ENCODE measurements around the gene GALNT18.

Gene GALNT18

GRCh38 chr11:11400121-11400520 is 221.7 kb downstream of the GALNT18 start:
- no peak for DNase-seq

GRCh38 chr11:11397781-11398180 is 224.0 kb downstream of the GALNT18 start:
- no peak for DNase-seq

- DNase-seq, result no peak
Measured at GRCh38 chr11:11397036-11397415, 224.8 kb downstream of the GALNT18 start.

GRCh38 chr11:11396301-11397035 is 225.3 kb downstream of the GALNT18 start:
- no peak for DNase-seq

- no peak for DNase-seq
Measured at GRCh38 chr11:11395126-11395525, 226.7 kb downstream of the GALNT18 start.

- no peak for DNase-seq
Measured at GRCh38 chr11:11394241-11394640, 227.6 kb downstream of the GALNT18 start.

- DNase-seq, result no peak
Measured at GRCh38 chr11:11391796-11392463, 229.9 kb downstream of the GALNT18 start.

GRCh38 chr11:11391169-11391568 is 230.6 kb downstream of the GALNT18 start:
- DNase-seq, result no peak

GRCh38 chr11:11390068-11390771 is 231.6 kb downstream of the GALNT18 start:
- DNase-seq, result no peak

GRCh38 chr11:11389238-11389637 is 232.6 kb downstream of the GALNT18 start:
- DNase-seq, result no peak

GRCh38 chr11:11387622-11388305 is 234.0 kb downstream of the GALNT18 start:
- DNase-seq, result no peak

GRCh38 chr11:11387207-11387606 is 234.6 kb downstream of the GALNT18 start:
- DNase-seq, result no peak

GRCh38 chr11:11384829-11385228 is 237.0 kb downstream of the GALNT18 start:
- no peak for DNase-seq

GRCh38 chr11:11383995-11384394 is 237.8 kb downstream of the GALNT18 start:
- no peak for DNase-seq

GRCh38 chr11:11382858-11383532 is 238.8 kb downstream of the GALNT18 start:
- DNase-seq, result no peak

- no peak for DNase-seq
Measured at GRCh38 chr11:11381471-11382105, 240.2 kb downstream of the GALNT18 start.

GRCh38 chr11:11380883-11381282 is 240.9 kb downstream of the GALNT18 start:
- no peak for DNase-seq

- no peak for DNase-seq
Measured at GRCh38 chr11:11380340-11380739, 241.5 kb downstream of the GALNT18 start.

- DNase-seq, result no peak
Measured at GRCh38 chr11:11379661-11380060, 242.1 kb downstream of the GALNT18 start.

- no peak for DNase-seq
Measured at GRCh38 chr11:11378184-11378940, 243.4 kb downstream of the GALNT18 start.

GRCh38 chr11:11374358-11375148 is 247.3 kb downstream of the GALNT18 start:
- no peak for DNase-seq

All from stimulated activated naive CD4-positive, alpha-beta T cell treated with Interleukin-2 at 50 U/mL for 16 hours (primary cell).